ENCODE measurements around the gene FOXF1.

GRCh38 chr16:86512301-86512859 is 2.1 kb downstream of the FOXF1 start:
- TF ChIP-seq CTCF (IDR thresholded peaks at IDR 0.05) (no peak), POLR2A (IDR thresholded peaks at IDR 0.05) (no peak), POLR2AphosphoS5 (IDR thresholded peaks at IDR 0.05) (no peak)
